Keratinocyte (primary cell): Measurements from ENCODE around the gene SQOR. TPM values are rescaled to one million over a fixed set of nuclear protein-coding genes. Genes with fewer than 3 reads are reported as not detected.

Experiments used
- DNase-seq: peaks from one replicate; pipeline ENCODE4 v3.0.0-alpha.2; 2011; ENCODE audit warnings: low read depth, missing footprints, low spot score
- FAIRE-seq: peaks from 2 replicates; lab custom pipeline; 2011; peaks lifted over from hg19 to GRCh38; lab: Jason Lieb, UNC
- H2AFZ ChIP-seq: 2 replicates; pipeline ENCODE4 v1.6.0; 2012; ENCODE audit warnings: low read length, control low read depth, inconsistent platforms; ENCODE audit not compliant: control insufficient read depth
- H3K27ac ChIP-seq: 2 replicates; pipeline ENCODE4 v1.5.1; 2011; ENCODE audit warnings: low read length; ENCODE audit not compliant: control insufficient read depth, insufficient read depth
- H3K27me3 ChIP-seq: 3 replicates; pipeline ENCODE4 v1.6.0; 2011; ENCODE audit warnings: low read length; ENCODE audit not compliant: control insufficient read depth, insufficient read depth; ENCODE audit errors: extremely low read depth
- H3K36me3 ChIP-seq, 2 experiments: 2 replicates in 1 of 2; 3 replicates in 1 of 2; pipeline ENCODE4 v1.5.1; 2011; ENCODE audit warnings: low read length in 2 of 2, mild to moderate bottlenecking in 1 of 2; ENCODE audit not compliant: control insufficient read depth in 2 of 2, insufficient read depth in 2 of 2; ENCODE audit errors: extremely low read depth in 1 of 2
- H3K4me1 ChIP-seq: 3 replicates; pipeline ENCODE4 v1.5.1; 2011; ENCODE audit warnings: low read length; ENCODE audit not compliant: control insufficient read depth, insufficient read depth; ENCODE audit errors: extremely low read depth
- H3K4me2 ChIP-seq: 3 replicates; pipeline ENCODE4 v1.6.0; 2011; ENCODE audit warnings: low read depth, low read length; ENCODE audit not compliant: control insufficient read depth, insufficient read depth; ENCODE audit errors: extremely low read depth
- H3K4me3 ChIP-seq, 3 experiments: fragments of 200-600 bp in 1 of 3; sonication (generic) in 1 of 3; 2 replicates in 2 of 3; 3 replicates in 1 of 3; pipeline ENCODE4 v1.5.1; 2011 to 2016; ENCODE audit warnings: low read length in 3 of 3, mild to moderate bottlenecking in 3 of 3, control low read depth in 2 of 3, inconsistent platforms in 1 of 3, low read depth in 1 of 3, mixed read lengths in 1 of 3, mixed run types in 1 of 3, moderate library complexity in 1 of 3; ENCODE audit not compliant: control insufficient read depth in 2 of 3, insufficient read depth in 2 of 3; ENCODE audit errors: extremely low read depth in 1 of 3
- H3K79me2 ChIP-seq: 2 replicates; pipeline ENCODE4 v1.6.0; 2012; ENCODE audit warnings: low read length; ENCODE audit not compliant: control insufficient read depth, insufficient read depth
- H3K9ac ChIP-seq: 3 replicates; pipeline ENCODE4 v1.6.0; 2011; ENCODE audit warnings: low read length; ENCODE audit not compliant: control insufficient read depth, insufficient read depth; ENCODE audit errors: extremely low read depth
- H3K9me1 ChIP-seq: 3 replicates; pipeline ENCODE4 v1.6.0; 2011; ENCODE audit warnings: low read length; ENCODE audit not compliant: control insufficient read depth, insufficient read depth; ENCODE audit errors: extremely low read depth
- H3K9me3 ChIP-seq: 2 replicates; pipeline ENCODE4 v1.5.1; 2012; ENCODE audit warnings: low read depth, low read length; ENCODE audit not compliant: control insufficient read depth
- H4K20me1 ChIP-seq: 3 replicates; pipeline ENCODE4 v1.6.0; 2011; ENCODE audit warnings: low read length; ENCODE audit not compliant: control insufficient read depth, insufficient read depth; ENCODE audit errors: extremely low read depth
- EZH2 ChIP-seq: IDR thresholded peaks from one replicate; pipeline ENCODE4 v1.6.1; 2012; ENCODE audit warnings: inconsistent platforms, mild to moderate bottlenecking, low read length, moderate library complexity
- dilution Hi-C: fragments of 300-500 bp; cut with MboI; formaldehyde crosslinking; loops from one replicate; pipeline ENCODE4 v1.7.0; 2020; ENCODE audit warnings: low sequenced_read_pairs; ENCODE audit not compliant: extremely low pct_ligation_motif_present
- polyA plus RNA-seq, 5 experiments: library from polyadenylated mRNA; depleted of rRNA in 3 of 5; stranded (reverse) in 3 of 5; stranded (forward) in 1 of 5; unstranded in 1 of 5; fragments of >200 nt; gene quantifications; 1 replicate in 1 of 5; 2 replicates in 3 of 5; 3 replicates in 1 of 5; pipeline versions ENCODE4 v1.2.1 to v1.2.3, GENCODE V29; 2011 to 2012; ENCODE audit warnings: missing spikeins in 2 of 5, low read depth in 1 of 5, low replicate concordance in 1 of 5
- TF ChIP-seq, protein P1 (sequence below), 3 experiments: IDR thresholded peaks in 1 of 3; conservative IDR thresholded peaks in 1 of 3; optimal IDR thresholded peaks in 1 of 3; 2 replicates in 2 of 3; 3 replicates in 1 of 3; pipeline versions ENCODE3 to v1.5.1; 2011; ENCODE audit warnings: low read length in 3 of 3, mild to moderate bottlenecking in 3 of 3, moderate library complexity in 2 of 3, control low read depth in 1 of 3, inconsistent platforms in 1 of 3; ENCODE audit not compliant: insufficient read depth in 2 of 3; ENCODE audit errors: extremely low read depth in 1 of 3

SQOR gene
- polyA plus RNA-seq, 1 donor (not counting 4 experiments of a cell fraction or from before 2014, with no cell fraction given) = 140 TPM

DNA sequence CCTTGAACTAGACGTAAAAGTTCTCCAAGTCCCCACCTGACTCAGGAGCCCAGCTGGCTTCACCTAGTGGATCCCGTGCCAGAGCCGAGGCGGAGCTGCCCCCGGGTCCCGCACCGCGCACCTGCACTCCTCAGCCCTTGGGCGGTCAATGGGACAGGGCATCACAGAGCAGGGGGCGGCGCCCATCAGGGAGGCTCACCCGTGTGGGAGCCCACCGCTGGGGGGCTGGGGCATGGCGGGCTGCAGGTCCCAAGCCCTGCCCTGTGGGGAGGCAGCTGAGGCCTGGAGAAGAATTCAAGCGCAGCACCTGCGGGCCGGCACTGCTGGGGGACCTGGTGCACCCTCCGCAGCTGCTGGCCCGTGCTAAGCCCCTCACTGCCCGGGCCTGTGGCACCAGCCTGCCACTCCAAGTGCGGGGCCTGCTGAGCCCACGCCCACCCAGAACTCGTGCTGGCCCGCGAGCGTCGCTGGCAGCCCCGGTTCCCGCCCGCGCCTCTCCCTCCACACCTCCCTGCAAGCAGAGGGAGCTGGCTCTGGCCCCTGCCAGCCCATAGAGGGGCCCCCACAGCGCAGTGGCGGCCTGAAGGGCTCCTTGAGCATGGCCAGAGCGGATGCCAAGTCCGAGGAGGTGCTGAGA, 16.2 kb downstream of the SQOR start:
- H3K36me3 ChIP-seq = peaks cover 0 to 1% of the 10 kb centered on the region in 2 experiments
- no peaks in the 10 kb centered on the region for H3K9me3 ChIP-seq
- H3K9ac ChIP-seq = no peak overlapping the region
- no peak overlapping the region for H2AFZ ChIP-seq
- H3K27me3 ChIP-seq = no peaks in the 10 kb centered on the region
- dilution Hi-C loops = no loop called here
- H4K20me1 ChIP-seq = no peaks in the 10 kb centered on the region
- H3K79me2 ChIP-seq = peaks cover 74% of the 10 kb centered on the region
- H3K4me3 ChIP-seq = no peak overlapping the region
- no peak overlapping the region for H3K27ac ChIP-seq
- TF ChIP-seq, protein P1, sequence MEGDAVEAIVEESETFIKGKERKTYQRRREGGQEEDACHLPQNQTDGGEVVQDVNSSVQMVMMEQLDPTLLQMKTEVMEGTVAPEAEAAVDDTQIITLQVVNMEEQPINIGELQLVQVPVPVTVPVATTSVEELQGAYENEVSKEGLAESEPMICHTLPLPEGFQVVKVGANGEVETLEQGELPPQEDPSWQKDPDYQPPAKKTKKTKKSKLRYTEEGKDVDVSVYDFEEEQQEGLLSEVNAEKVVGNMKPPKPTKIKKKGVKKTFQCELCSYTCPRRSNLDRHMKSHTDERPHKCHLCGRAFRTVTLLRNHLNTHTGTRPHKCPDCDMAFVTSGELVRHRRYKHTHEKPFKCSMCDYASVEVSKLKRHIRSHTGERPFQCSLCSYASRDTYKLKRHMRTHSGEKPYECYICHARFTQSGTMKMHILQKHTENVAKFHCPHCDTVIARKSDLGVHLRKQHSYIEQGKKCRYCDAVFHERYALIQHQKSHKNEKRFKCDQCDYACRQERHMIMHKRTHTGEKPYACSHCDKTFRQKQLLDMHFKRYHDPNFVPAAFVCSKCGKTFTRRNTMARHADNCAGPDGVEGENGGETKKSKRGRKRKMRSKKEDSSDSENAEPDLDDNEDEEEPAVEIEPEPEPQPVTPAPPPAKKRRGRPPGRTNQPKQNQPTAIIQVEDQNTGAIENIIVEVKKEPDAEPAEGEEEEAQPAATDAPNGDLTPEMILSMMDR (optimal IDR thresholded peaks at IDR 0.05 in 1 of 3, IDR thresholded peaks at IDR 0.05 in 1 of 3, conservative IDR thresholded peaks at IDR 0.05 in 1 of 3; ENCODE audit: extremely low read depth in 1 of 3, insufficient read depth in 2 of 3, low read length in 3 of 3) = no peak
- TF ChIP-seq EZH2 = no peak
- DNase-seq (no peak), FAIRE-seq (no peak)
- peaks cover 21% of the 10 kb centered on the region for H3K4me1 ChIP-seq
- H3K9me1 ChIP-seq = no peaks in the 10 kb centered on the region
- H3K4me2 ChIP-seq = no peak overlapping the region

DNA sequence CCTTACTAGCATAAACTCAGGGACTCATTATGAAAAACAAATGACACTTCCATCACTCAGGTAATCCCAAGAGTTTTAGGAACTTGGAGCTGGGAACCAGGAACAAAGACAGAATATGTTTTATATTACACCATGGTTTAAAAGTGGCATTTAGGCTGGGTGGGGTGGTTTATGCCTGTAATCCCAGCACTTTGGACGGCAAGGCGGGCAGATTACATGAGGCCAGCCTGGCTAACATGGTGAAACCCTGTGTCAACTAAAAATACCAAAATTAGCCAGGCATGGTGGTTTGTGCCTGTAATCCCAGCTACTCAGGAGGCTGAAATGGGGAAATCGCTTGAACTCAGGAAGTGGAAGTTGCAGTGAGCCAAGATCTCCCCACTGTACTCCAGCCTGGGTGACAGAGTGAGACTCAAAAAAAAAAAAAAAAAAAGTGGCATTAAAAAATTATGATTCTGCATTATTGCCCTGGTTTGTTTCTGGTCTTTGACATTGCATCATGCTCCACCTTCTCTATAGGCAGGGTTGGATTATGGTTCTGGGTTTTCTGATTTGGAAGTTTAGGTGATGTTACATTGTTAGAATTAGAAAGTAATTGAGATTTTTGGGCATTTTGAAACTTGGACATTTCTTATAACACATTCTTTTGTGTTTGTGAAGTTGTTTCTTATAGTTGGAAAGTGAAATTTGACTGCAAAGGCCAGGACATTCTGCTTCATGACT, 19.0 kb downstream of the SQOR start:
- dilution Hi-C loops = no loop called here
- Histone ChIP-seq H3K36me3 (peaks cover 0 to 1% of the 10 kb centered on the region in 2 experiments), H3K9me1 (no peaks in the 10 kb centered on the region), H3K9me3 (no peaks in the 10 kb centered on the region), H4K20me1 (no peaks in the 10 kb centered on the region), H3K27ac (no peak overlapping the region), H3K79me2 (peaks cover 71% of the 10 kb centered on the region), H2AFZ (no peak overlapping the region), H3K4me2 (no peak overlapping the region), H3K4me1 (peaks cover 7% of the 10 kb centered on the region), H3K4me3 (no peak overlapping the region), H3K27me3 (no peaks in the 10 kb centered on the region), H3K9ac (no peak overlapping the region)
- DNase-seq = no peak
- FAIRE-seq = no peak
- TF ChIP-seq, protein P1 (optimal IDR thresholded peaks at IDR 0.05 in 1 of 3, IDR thresholded peaks at IDR 0.05 in 1 of 3, conservative IDR thresholded peaks at IDR 0.05 in 1 of 3; ENCODE audit: extremely low read depth in 1 of 3, insufficient read depth in 2 of 3, low read length in 3 of 3) = no peak
- TF ChIP-seq EZH2 = no peak
